PC-3 (cell line): Measurements from ENCODE around the gene PLBD1. TPM values are rescaled to one million over a fixed set of nuclear protein-coding genes. Genes with fewer than 3 reads are reported as not detected.
A peak's percentile ranks its signal among the peaks of the same experiment; 100 is the strongest.

Source experiments
- ATAC-seq: fragments of 200-7000 bp; cut with Tn5 transposase; 2 replicates; pipeline ENCODE4 v1.9.1; 2020; ENCODE audit warnings: mild to moderate bottlenecking, moderate library complexity
- BruUV-seq: library from RNA; stranded (reverse); fragments of 400-500 nt; replicated peaks from 2 replicates; lab custom pipeline; 2021; lab: Mats Ljungman, UMichigan
- CTCF ChIA-PET: fragments of 300-600 bp; sonication (Branson Sonifier 250); formaldehyde crosslinking; loops from one replicate; lab custom pipeline; 2022; ENCODE audit warnings: antibody characterized with exemption; lab: Charles Lee
- POLR2A ChIA-PET: fragments of 300-600 bp; sonication (Branson Sonifier 250); formaldehyde crosslinking; loops from one replicate; lab custom pipeline; 2022; ENCODE audit warnings: antibody characterized with exemption; ENCODE audit not compliant: unreplicated experiment; lab: Charles Lee
- DNase-seq: peaks from one replicate; pipeline ENCODE4 v3.0.0-alpha.2; 2015
- H2AFZ ChIP-seq: fragments of 300-600 bp; sonication (generic); 2 replicates; pipeline ENCODE4 v1.6.0; 2016; ENCODE audit warnings: antibody characterized with exemption, low read length
- H3F3A ChIP-seq: fragments of 300-600 bp; sonication (generic); one replicate; pipeline ENCODE4 v1.6.0; 2017; ENCODE audit warnings: antibody characterized with exemption, low read length, control low read depth, mild to moderate bottlenecking; ENCODE audit not compliant: unreplicated experiment
- H3K27ac ChIP-seq: fragments of 300-600 bp; sonication (generic); 2 replicates; pipeline ENCODE4 v1.5.1; 2016; ENCODE audit warnings: mild to moderate bottlenecking, low read length
- H3K27me3 ChIP-seq: fragments of 300-600 bp; sonication (generic); 2 replicates; pipeline ENCODE4 v1.6.1; 2016; ENCODE audit warnings: low read length, mixed read lengths
- H3K36me3 ChIP-seq: fragments of 300-600 bp; sonication (generic); 2 replicates; pipeline ENCODE4 v1.6.1; 2016; ENCODE audit warnings: low read depth, mixed run types, low read length, mixed read lengths
- H3K4me1 ChIP-seq: fragments of 300-600 bp; sonication (generic); 2 replicates; pipeline ENCODE4 v1.5.1; 2016; ENCODE audit warnings: low read length; ENCODE audit not compliant: insufficient read depth
- H3K4me2 ChIP-seq: fragments of 300-600 bp; sonication (generic); 2 replicates; pipeline ENCODE4 v1.6.0; 2016; ENCODE audit warnings: low read length
- H3K4me3 ChIP-seq: fragments of 300-600 bp; sonication (generic); 2 replicates; pipeline ENCODE4 v1.5.1; 2016; ENCODE audit warnings: mild to moderate bottlenecking, low read length, mixed read lengths
- H3K79me2 ChIP-seq: fragments of 300-600 bp; sonication (generic); 2 replicates; pipeline ENCODE4 v1.6.1; 2017; ENCODE audit warnings: low read length, mixed read lengths
- H3K9ac ChIP-seq: fragments of 300-600 bp; sonication (generic); 2 replicates; pipeline ENCODE4 v1.6.0; 2016; ENCODE audit warnings: mild to moderate bottlenecking, low read length
- H3K9me2 ChIP-seq: fragments of 300-600 bp; sonication (generic); replicated peaks from 2 replicates; pipeline ENCODE4 v1.6.1; 2016; ENCODE audit warnings: mixed run types, low read length, mixed read lengths
- H3K9me3 ChIP-seq: fragments of 300-600 bp; sonication (generic); 2 replicates; pipeline ENCODE4 v1.6.1; 2016; ENCODE audit warnings: low read length, mixed read lengths
- H4K20me1 ChIP-seq: fragments of 300-600 bp; sonication (generic); 2 replicates; pipeline ENCODE4 v1.6.1; 2016; ENCODE audit warnings: low read length, mixed read lengths
- CTCF ChIP-seq: fragments of 300-600 bp; sonication (generic); conservative IDR thresholded peaks from 2 replicates; pipeline ENCODE4 v1.5.1; 2017; ENCODE audit warnings: antibody characterized with exemption, low read depth, mild to moderate bottlenecking, low read length
- EZH2 ChIP-seq: fragments of 300-600 bp; sonication (generic); IDR thresholded peaks from one replicate; pipeline ENCODE4 v1.6.1; 2017; ENCODE audit warnings: antibody characterized with exemption, mild to moderate bottlenecking, low read length; ENCODE audit not compliant: unreplicated experiment
- EZH2phosphoT487 ChIP-seq: fragments of 300-600 bp; sonication (generic); IDR thresholded peaks from 2 replicates; pipeline ENCODE4 v1.6.1; 2018; ENCODE audit warnings: mild to moderate bottlenecking, antibody characterized with exemption, low read length, borderline replicate concordance
- intact Hi-C: fragments of 100-400 bp; cut with micrococcal nuclease; formaldehyde crosslinking; loops from 2 replicates; pipeline ENCODE4 v1.9.0; 2023
- total RNA-seq: library from RNA; depleted of rRNA; stranded (reverse); fragments of >200 nt; gene quantifications from 2 replicates; pipeline ENCODE4 v1.2.3, GENCODE V29; 2014

PLBD1 gene
- total RNA-seq, 1 experiment from 2014 or later: 0.87 TPM

- H3K9ac ChIP-seq: no peak overlapping the region
- no peaks in the 10 kb centered on the region for H3K9me2 ChIP-seq
- H3K9me3 ChIP-seq: 0 out of 2 replicates have a peak, but pooled peaks cover 7% of the 10 kb centered on the region
- no peaks in the 10 kb centered on the region for H3K27me3 ChIP-seq
- H3K36me3 ChIP-seq: peaks cover 43% of the 10 kb centered on the region
- H3K4me3 ChIP-seq: no peak overlapping the region
- ATAC-seq (no peak), DNase-seq (no peak)
- ChIA-PET CTCF (no interaction called here), POLR2A (no interaction called here)
- no peaks in the 10 kb centered on the region for H3F3A ChIP-seq
- TF ChIP-seq EZH2phosphoT487 (no peak), EZH2 (no peak), CTCF (no peak)
- no peak overlapping the region for H3K27ac ChIP-seq
- no peaks in the 10 kb centered on the region for H3K4me1 ChIP-seq
- H2AFZ ChIP-seq: no peak overlapping the region
- H3K4me2 ChIP-seq: no peak overlapping the region
- intact Hi-C loops: no loop called here
- no TSS peak for BruUV-seq
- H3K79me2 ChIP-seq: no peaks in the 10 kb centered on the region
- H4K20me1 ChIP-seq: no peaks in the 10 kb centered on the region
These were observed 96.2 kb downstream of the PLBD1 start for GRCh38 chr12:14471497-14471896.

- Histone ChIP-seq H3K4me3 (no peak overlapping the region), H3K4me1 (no peaks in the 10 kb centered on the region), H3K9ac (no peak overlapping the region), H3K27ac (no peak overlapping the region), H3K9me2 (no peaks in the 10 kb centered on the region), H3K4me2 (no peak overlapping the region), H3K79me2 (0 out of 2 replicates have a peak, but pooled peaks cover 10% of the 10 kb centered on the region), H3K9me3 (no peaks in the 10 kb centered on the region), H4K20me1 (no peaks in the 10 kb centered on the region), H2AFZ (no peak overlapping the region), H3K27me3 (no peaks in the 10 kb centered on the region), H3K36me3 (peaks cover 15% of the 10 kb centered on the region), H3F3A (no peaks in the 10 kb centered on the region)
- ChIA-PET POLR2A (no interaction called here), CTCF (no interaction called here)
- intact Hi-C loops: no loop called here
- ATAC-seq: no peak
- no peak for DNase-seq
- TF ChIP-seq EZH2phosphoT487 (no peak), CTCF (no peak)
- BruUV-seq: no TSS peak
These were observed 107.4 kb downstream of the PLBD1 start for GRCh38 chr12:14460212-14460841.

DNA sequence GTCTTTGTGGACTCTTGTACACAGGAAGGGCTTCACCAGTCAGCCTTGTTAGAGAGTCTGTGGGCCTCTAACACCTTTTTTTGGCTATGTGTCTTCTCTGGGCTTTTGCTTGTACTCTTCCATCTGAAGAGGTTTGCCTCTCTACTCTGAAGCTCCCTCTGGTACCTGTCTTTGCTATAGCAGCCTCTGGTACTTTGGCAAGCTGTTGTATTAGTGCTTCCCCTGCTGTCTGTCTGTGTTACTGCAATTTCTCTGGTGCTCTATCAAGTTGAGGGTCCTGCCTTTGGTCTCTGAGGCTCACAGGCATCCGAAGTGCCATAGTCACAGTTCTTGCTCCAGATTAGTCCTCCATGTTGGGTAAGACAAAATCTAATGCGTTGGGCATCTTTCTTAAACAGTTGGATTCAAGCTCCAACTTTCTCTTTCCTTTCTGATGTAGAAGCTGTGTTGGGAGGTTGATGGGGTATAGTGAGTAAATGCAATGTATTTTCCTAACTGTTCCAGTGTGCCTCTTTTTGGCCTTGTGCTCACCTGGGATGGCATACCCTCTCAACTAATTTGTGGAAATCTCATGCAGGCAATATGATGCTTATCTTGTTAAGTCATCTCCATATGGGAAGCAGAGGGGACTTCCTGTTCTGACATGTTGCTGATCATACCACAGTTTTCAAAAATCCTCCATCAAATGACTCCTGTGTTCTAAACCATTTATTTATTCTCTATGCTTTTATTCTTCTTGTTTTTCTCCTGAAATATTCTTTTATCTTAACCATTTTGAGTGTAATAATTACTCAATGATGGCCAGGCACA lies 113.4 kb downstream of the PLBD1 start:
- Histone ChIP-seq H4K20me1 (no peaks in the 10 kb centered on the region), H3K36me3 (peaks cover 9% of the 10 kb centered on the region), H3K4me1 (no peaks in the 10 kb centered on the region), H3K79me2 (0 out of 2 replicates have a peak, but pooled peaks cover 7% of the 10 kb centered on the region), H3K27ac (no peak overlapping the region), H3K9me3 (no peaks in the 10 kb centered on the region), H3K9ac (no peak overlapping the region), H3K4me2 (no peak overlapping the region), H3K9me2 (no peaks in the 10 kb centered on the region), H3K27me3 (no peaks in the 10 kb centered on the region), H2AFZ (no peak overlapping the region), H3K4me3 (no peak overlapping the region), H3F3A (no peaks in the 10 kb centered on the region)
- peak; percentile 51 for ATAC-seq
- TF ChIP-seq CTCF: peak; percentile 79
- TF ChIP-seq EZH2: no peak
- intact Hi-C loops: no loop called here
- peak; percentile 59 for DNase-seq
- CTCF ChIA-PET: interaction anchor here (0.6 to 1.3 kb wide), 4 partner anchors 24 to 308 kb away, joined by 3 to 9 read pairs (median 4); no protein-coding TSS in a partner anchor
- POLR2A ChIA-PET: no interaction called here
- no TSS peak for BruUV-seq
